ENCODE data around the gene JMJD4. TPM values are rescaled to one million over a fixed set of nuclear protein-coding genes. Genes with fewer than 3 reads are reported as not detected.

The JMJD4 gene
- total and polyA plus RNA-seq, 8 donors, result 13.4 to 18.6 (median 16.7) TPM

- ATAC-seq (no peak), DNase-seq (no peak)
- peaks cover 0 to 25% of the 10 kb centered on the region in 2 donors for H3K27me3 ChIP-seq
- peaks cover 0 to 11% of the 10 kb centered on the region in 2 donors for H3K9me3 ChIP-seq
- peaks cover 0 to 12% of the 10 kb centered on the region in 2 donors for H3K36me3 ChIP-seq
- H3K27ac ChIP-seq, result no peak overlapping the region
- TF ChIP-seq CTCF (IDR thresholded peaks at IDR 0.05), result no peak
- H3K4me1 ChIP-seq, result peaks cover 0 to 26% of the 10 kb centered on the region in 2 donors
- H3K4me3 ChIP-seq, result no peak overlapping the region
- intact Hi-C loops (cut with DNase I), result no loop called here
These were observed 8.0 kb downstream of the JMJD4 start for GRCh38 chr1:227726924-227727599.

GRCh38 chr1:227726318-227726717, 8.8 kb downstream of the JMJD4 start:
- DNase-seq, result no peak
- no peak for ATAC-seq
- peaks cover 0 to 19% of the 10 kb centered on the region in 2 donors for H3K9me3 ChIP-seq
- no peak overlapping the region for H3K4me3 ChIP-seq
- H3K27me3 ChIP-seq, result peaks cover 0 to 25% of the 10 kb centered on the region in 2 donors
- peaks cover 0 to 5% of the 10 kb centered on the region in 2 donors for H3K36me3 ChIP-seq
- peaks cover 0 to 26% of the 10 kb centered on the region in 2 donors for H3K4me1 ChIP-seq
- H3K27ac ChIP-seq, result no peak overlapping the region
- intact Hi-C loops (cut with DNase I), result no loop called here
- no peak for TF ChIP-seq CTCF (IDR thresholded peaks at IDR 0.05)

GRCh38 chr1:227725046-227725445, 10.1 kb downstream of the JMJD4 start:
- H3K4me1 ChIP-seq, result peaks cover 0 to 20% of the 10 kb centered on the region in 2 donors
- H3K9me3 ChIP-seq, result peaks cover 0 to 32% of the 10 kb centered on the region in 2 donors
- intact Hi-C loops (cut with DNase I), result no loop called here
- no peak overlapping the region for H3K27ac ChIP-seq
- peaks cover 0 to 25% of the 10 kb centered on the region in 2 donors for H3K27me3 ChIP-seq
- DNase-seq, result no peak
- ATAC-seq, result no peak
- no peak overlapping the region for H3K4me3 ChIP-seq
- no peak for TF ChIP-seq CTCF (IDR thresholded peaks at IDR 0.05)
- H3K36me3 ChIP-seq, result no peaks in the 10 kb centered on the region

- Histone ChIP-seq H3K27me3 (peaks cover 0 to 17% of the 10 kb centered on the region in 2 donors), H3K4me1 (peaks cover 0 to 5% of the 10 kb centered on the region in 2 donors), H3K4me3 (no peak overlapping the region), H3K36me3 (no peaks in the 10 kb centered on the region), H3K9me3 (peaks cover 0 to 46% of the 10 kb centered on the region in 2 donors), H3K27ac (no peak overlapping the region)
- TF ChIP-seq CTCF (IDR thresholded peaks at IDR 0.05), result no peak
- ATAC-seq, result no peak
- intact Hi-C loops (cut with DNase I), result no loop called here
- no peak for DNase-seq
These were observed 11.6 kb downstream of the JMJD4 start for GRCh38 chr1:227723474-227723873.

GRCh38 chr1:227718932-227719331, 16.2 kb downstream of the JMJD4 start:
- DNase-seq (no peak), ATAC-seq (no peak)
- no peaks in the 10 kb centered on the region for H3K36me3 ChIP-seq
- no peak overlapping the region for H3K4me3 ChIP-seq
- no peaks in the 10 kb centered on the region for H3K27me3 ChIP-seq
- intact Hi-C loops (cut with DNase I), result no loop called here
- no peaks in the 10 kb centered on the region for H3K4me1 ChIP-seq
- peaks cover 0 to 86% of the 10 kb centered on the region in 2 donors for H3K9me3 ChIP-seq
- no peak for TF ChIP-seq CTCF (IDR thresholded peaks at IDR 0.05)
- H3K27ac ChIP-seq, result no peak overlapping the region
